ENCODE measurements around the gene AK8.

Gene AK8

DNA sequence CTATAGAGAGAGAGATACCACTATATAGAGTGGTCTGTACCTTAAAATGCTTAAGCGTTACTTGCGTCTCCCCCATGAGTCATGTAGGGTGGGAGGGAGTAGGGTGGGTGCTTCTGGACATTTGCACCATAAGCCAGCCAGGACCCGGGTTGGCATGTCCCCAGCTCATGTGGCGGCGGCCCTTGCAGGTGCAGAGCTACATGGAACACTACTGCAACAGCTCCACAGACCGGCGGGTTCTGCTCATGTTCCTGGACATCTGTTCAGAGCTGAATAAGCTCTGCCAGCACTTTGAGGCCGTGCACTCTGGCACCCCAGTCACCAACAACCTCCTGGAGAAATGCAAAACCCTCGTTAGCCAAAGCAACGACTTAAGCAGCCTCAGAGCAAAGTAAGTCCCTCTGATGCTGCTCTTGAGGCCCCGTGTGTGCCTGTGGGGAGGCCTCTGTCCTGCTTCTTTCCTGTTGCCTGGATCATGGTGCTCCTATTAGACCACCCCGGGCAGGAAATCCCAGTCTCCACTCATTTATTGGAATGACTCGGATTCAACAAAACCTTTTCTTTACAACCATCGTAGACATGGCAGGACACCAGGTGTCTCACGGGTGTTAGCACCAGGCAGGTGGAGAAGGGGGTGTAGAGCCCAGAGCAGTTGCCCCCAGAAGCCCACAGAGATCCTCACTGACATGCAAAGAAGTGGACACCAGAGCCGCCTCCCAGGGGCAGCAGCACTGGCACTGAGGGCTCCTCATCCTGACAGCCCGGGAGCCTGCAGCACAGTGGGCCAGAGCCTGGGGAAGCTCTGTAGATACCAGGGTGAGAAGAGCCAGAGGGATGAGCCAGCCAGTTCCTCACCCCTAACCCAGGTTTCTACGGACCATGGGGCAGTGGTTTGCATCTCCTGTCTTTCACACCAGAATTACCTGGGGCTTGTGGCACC lies 9.4 kb upstream of the AK8 start:
- Histone ChIP-seq H3K27me3 (ENCODE audit: insufficient read depth, low read depth) (no peaks in the 10 kb centered on the region), H3K4me3 (IDR thresholded peaks at IDR 0.05; ENCODE audit: insufficient read depth, low read depth, low read length) (no peak overlapping the region), H4K20me1 (ENCODE audit: insufficient read depth) (no peaks in the 10 kb centered on the region), H3K4me2 (no peak overlapping the region), H2AFZ (ENCODE audit: low read depth) (no peak overlapping the region), H3K79me2 (ENCODE audit: insufficient read depth, low read depth) (no peaks in the 10 kb centered on the region), H3K9ac (no peak overlapping the region), H3K36me3 (ENCODE audit: insufficient read depth) (no peaks in the 10 kb centered on the region), H3K4me1 (ENCODE audit: low read depth, poor library complexity, severe bottlenecking) (no peaks in the 10 kb centered on the region), H3K27ac (no peak overlapping the region)
- no peak for TF ChIP-seq CTCF (conservative IDR thresholded peaks at IDR 0.05; ENCODE audit: low read depth, low read length)

DNA sequence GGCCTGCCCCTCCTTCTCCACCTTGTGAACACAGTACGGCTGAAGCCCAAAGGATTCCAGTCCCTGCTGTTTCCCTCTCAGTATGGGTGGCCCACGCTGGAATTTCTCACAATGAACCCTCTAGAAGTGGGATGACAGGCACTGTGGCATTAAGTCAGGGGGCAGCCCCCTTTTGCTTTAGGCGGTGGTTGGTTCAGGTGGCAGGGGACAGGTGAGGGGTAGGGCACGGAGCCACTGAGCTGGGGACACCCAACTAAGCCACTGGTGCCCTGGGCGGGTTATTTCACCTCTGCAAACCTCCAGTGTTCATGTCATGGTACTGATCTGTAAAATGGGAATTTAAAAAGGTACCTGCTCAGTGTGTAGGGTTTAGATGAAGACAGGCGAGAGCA lies 8.2 kb upstream of the AK8 start:
- H4K20me1 ChIP-seq (ENCODE audit: insufficient read depth) = no peaks in the 10 kb centered on the region
- H3K9ac ChIP-seq = no peak overlapping the region
- no peak for TF ChIP-seq CTCF (conservative IDR thresholded peaks at IDR 0.05; ENCODE audit: low read depth, low read length)
- no peaks in the 10 kb centered on the region for H3K36me3 ChIP-seq (ENCODE audit: insufficient read depth)
- H3K4me3 ChIP-seq (IDR thresholded peaks at IDR 0.05; ENCODE audit: insufficient read depth, low read depth, low read length) = no peak overlapping the region
- H3K27me3 ChIP-seq (ENCODE audit: insufficient read depth, low read depth) = no peaks in the 10 kb centered on the region
- no peak overlapping the region for H3K4me2 ChIP-seq
- H3K4me1 ChIP-seq (ENCODE audit: low read depth, poor library complexity, severe bottlenecking) = no peaks in the 10 kb centered on the region
- H2AFZ ChIP-seq (ENCODE audit: low read depth) = no peak overlapping the region
- no peak overlapping the region for H3K27ac ChIP-seq
- no peaks in the 10 kb centered on the region for H3K79me2 ChIP-seq (ENCODE audit: insufficient read depth, low read depth)

DNA sequence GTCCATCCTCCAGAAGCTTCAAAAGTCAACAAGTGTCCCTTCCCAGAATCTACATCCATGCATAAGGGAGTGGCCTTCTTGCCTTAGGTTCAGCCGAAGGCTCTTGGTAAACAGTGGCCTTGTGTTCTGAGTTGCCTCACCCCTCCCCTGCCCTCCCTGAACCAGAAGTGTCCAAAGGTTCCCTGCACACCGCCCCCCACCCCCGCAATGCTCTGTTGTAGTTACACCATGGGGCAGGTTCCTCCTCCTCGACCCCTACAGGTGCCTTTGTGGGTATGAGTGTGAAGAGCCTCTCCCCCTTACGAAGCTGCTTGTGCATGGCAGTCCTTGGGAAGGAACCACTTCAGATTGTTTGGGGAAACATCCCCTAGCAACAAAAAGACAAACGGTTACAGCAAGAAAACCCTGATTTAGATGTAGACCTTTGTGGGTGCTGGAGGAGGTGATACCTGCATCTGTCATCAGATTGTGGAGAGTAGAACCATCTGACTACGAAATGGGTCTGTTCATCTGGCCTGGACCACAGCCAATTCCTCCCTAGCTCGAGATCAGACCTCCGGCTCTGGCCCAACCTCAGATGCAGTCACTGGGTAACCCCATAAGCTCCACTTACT lies 7.7 kb upstream of the AK8 start:
- no peak overlapping the region for H3K27ac ChIP-seq

More for the DNA sequence above, 7.7 kb upstream of the AK8 start:
- Histone ChIP-seq H3K4me1 (ENCODE audit: low read depth, poor library complexity, severe bottlenecking) (no peaks in the 10 kb centered on the region), H2AFZ (ENCODE audit: low read depth) (no peak overlapping the region), H3K4me3 (IDR thresholded peaks at IDR 0.05; ENCODE audit: insufficient read depth, low read depth, low read length) (no peak overlapping the region), H3K4me2 (no peak overlapping the region), H3K79me2 (ENCODE audit: insufficient read depth, low read depth) (no peaks in the 10 kb centered on the region), H3K27me3 (ENCODE audit: insufficient read depth, low read depth) (no peaks in the 10 kb centered on the region), H3K36me3 (ENCODE audit: insufficient read depth) (no peaks in the 10 kb centered on the region), H3K9ac (no peak overlapping the region), H4K20me1 (ENCODE audit: insufficient read depth) (no peaks in the 10 kb centered on the region)
- TF ChIP-seq CTCF (conservative IDR thresholded peaks at IDR 0.05; ENCODE audit: low read depth, low read length) = no peak
